Measurements from ENCODE around the gene GNB1L.

GNB1L gene

DNA sequence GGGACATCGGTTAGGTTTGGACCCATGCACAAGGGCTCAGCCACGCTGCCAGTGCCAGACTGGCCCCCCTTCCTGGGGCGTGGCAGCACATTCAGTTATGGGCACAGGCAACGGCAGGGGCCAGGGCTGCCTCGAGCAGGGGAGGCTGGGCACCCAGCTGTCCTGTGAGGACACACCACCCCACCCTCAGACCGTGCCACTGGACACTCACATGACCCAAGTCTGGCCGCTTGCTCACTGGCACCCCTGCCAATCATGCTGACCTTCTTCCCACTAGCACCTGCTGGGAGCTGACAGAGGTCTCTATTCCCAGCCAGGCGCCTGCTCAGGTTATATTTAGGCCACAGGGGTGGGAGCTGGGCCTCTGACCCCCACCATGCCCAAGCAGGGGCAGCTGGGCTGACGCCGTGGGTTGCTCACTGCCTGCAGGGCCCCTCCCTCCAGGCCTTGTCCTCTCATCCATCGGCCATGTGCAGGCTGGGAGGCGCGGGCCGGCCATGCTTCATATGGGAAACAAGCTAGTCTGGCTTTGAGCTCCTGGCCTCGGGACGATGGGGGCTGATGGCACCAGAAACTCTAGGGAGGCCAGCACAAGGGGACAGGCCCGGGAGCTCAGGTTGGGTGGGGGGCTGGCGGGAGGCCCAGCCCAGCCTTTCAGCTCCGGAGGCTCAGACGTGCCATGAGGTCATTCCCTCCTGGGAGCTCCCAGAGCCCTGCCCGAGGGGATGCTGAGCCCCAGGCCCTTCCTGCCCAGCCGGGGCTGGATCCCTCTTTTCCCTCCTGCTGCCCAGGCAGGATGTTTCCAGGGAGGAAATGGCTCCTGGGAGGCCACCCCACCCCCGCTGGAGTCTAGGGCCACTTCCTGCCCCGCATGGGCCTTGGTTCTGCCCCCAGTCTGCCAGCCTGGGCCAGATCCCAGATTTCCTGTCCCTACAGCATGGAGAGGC lies 109.2 kb downstream of the GNB1L start:
- no peak for FAIRE-seq

DNA sequence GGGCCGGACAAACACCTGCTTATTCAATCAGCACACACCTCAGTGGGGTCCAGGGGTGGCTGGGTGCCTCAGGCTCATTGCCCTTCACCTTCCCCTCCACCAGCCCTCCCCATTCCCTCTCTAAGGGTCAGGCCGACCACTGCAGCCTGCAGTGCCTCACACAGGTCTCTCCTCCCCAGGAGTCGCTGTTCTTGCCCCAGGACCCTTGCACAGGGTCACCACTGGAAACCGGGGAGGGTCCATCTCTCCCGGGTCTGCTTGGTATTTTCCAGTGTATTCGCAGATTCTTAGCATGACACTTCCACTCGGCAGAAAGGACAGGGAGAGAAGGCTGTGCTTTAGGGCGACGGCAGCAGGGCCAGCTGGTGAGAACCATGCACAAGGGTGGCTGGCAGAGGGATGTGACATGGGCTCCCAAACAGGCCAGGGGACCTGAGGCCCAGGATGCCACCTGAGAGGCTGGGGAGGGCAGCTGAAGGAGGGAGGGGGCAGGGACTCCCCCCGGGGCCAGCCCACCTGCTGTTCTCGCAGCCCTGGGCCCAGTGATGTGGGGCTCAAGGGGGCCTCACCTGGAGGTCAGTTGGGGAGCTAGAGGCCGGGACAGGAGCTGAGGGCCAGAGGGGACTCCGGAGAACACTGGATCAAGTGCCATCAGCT lies 110.2 kb downstream of the GNB1L start:
- FAIRE-seq: no peak

DNA sequence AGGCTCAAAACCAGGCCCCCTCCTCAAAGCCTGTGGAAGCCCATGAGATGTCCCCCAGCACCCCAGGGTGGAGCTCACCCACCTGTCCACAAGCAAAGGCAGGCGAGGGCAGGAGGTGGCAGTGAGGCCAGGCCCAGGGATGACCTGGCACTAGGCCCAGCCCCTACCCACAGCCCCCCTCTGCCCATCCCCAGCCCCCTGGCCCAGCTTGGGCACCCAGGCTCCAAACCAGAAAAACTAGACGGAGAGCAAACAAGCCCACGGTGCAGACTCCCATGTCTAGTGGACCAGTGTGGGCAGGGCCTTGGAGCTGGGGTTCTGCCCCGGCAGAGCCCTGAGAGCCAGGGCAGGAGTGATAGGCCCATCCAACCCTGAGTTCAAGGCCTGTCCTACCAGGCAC lies 111.0 kb downstream of the GNB1L start:
- no peak for FAIRE-seq

DNA sequence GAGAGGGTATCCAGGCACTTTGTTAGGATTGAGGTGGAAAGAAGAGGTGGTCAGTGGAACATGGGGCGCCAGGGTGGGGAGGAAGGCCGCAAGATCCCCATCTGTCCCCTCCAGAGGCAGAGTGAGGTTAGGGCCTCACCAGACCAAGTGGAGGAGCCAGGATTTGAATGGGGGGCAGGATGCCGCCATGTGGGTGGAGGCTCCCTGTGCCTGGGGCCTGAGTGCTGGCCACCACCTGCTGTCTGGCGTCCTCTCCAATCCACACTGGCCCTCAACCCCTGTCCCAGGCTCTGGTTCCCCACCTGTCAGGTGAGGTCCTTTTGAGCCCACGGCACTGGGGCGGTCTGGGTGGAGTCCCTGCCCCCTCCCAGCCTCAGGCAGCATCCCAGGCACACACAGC lies 111.6 kb downstream of the GNB1L start:
- no peak for FAIRE-seq

DNA sequence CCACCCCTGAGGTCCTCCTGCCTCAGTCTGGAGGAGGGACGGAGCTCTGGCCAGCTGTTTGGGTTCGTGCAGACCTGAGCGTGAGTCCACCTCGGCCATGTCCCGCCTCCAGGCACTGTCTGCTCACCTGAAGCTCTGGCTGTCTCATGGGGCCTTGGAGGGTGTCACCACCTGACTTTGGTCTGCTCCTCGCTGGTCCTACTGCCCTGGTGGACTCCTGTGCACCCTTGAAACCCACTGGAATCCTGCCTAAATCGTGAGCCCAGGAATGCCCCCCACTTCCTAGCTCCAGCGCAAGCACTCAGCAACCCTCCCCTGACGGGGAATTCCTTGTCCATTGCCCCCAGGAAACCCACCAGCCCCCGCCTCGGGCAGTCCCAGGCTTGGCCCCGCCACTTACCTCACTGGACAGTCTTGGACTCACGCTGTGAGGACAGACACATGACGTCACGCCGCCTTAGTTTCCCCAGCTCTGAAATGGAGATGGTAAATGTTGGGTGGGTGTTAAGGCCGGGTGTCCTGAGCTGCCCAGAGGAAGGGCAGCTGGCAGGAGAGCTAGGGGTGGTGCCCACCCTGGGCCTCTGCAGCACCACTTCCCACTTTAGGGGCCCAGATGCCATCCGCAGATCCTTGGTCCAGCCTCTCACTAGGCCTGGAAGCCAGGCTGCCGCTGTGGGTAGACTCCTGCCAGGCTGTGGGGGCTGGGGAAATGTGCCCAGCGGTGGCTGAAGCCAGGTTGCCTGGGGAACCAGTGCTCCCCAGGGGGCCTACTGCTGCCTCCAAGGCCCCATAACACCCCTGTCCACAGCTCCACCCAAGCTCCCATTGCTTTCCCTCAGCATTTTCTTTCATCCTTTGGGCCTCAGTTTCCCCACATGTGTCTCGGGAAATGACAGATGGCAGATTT lies 112.3 kb downstream of the GNB1L start:
- no peak for FAIRE-seq

DNA sequence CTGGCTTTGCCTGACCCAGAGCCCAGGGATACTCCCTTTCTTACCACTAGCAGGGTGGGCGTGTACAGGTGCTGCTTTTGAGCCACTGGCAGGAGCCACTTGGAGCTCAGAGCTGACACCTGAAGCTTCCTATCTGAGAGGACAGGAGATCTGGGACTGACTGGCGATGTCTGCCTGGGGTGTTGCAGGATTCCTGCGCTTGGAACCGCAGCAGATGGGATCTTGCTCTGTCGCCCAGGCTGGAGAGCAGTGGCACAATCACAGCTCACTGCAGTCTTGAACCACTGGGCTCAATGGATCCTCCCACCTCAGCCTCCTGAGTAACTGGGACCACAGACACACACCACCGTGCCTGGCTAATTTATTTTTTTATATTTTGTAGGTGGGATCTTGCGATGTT lies 113.6 kb downstream of the GNB1L start:
- FAIRE-seq: no peak

DNA sequence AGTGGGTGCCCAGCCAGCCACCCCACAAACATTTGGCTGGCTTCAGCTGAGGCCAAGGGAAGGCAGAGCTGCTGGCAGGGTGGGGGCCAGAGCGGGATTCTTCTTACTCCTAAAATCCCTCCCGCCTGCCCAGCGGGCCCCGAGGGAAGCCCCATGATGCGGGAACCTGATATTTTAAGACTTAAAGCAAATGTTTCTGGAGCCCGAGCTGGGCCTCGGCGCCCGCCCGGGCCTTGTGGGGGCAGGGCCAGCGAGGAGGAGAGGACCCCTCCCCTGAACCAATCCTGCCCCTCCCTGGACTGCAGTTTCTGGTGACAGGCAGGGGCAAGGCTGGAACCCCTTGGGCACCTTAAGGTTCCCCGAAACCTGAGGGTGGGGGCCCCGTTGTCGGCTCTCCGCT lies 114.1 kb downstream of the GNB1L start:
- no peak for FAIRE-seq

DNA sequence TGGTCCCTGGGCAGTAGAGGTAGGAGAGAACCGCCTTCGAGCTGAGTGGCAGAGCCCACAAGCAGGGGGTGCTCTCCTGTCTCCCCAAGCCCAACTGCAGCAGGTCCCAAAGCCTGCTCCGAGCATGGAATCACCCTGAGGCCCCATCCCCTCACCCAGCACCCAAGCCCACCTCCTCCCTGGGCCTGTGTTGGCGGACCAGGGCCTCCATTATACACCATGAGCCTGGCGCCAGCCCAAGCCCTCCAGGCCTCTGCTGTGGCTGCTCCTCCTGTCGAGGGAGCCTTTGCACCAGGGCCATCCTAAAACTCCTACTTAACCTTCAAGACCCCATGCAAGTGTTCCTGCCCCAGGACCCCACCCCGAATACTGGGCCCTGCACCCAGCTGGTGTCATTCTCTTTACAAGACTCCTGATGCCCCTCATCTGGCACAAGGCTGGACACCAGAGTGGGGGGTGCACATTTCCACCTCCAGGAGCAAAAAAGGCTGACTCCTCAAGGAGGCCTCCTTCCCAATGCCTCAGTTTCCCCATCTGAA lies 114.7 kb downstream of the GNB1L start:
- no peak for FAIRE-seq

DNA sequence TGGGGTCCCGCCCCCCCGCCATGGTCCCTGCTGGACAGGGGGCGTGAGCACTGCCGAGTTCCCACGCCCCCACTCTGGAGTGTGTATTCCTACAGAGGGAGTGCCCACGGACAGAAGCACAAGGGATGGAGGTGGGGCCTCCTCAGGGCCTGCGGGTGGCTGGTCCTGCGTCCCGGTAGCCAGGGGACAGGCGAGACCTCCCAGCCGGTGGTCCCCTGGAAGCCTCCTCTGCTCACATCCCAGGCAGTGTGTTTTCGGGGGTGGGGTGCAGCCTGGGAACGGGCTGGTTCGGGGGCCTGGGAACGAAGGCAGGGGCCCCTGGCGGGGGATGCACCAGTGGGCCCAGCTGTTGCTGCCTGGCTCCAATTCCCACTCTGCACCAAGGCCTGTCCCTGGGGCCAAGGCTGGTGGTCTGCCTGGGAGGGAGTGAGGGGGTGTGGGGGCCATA lies 115.2 kb downstream of the GNB1L start:
- no peak for FAIRE-seq

DNA sequence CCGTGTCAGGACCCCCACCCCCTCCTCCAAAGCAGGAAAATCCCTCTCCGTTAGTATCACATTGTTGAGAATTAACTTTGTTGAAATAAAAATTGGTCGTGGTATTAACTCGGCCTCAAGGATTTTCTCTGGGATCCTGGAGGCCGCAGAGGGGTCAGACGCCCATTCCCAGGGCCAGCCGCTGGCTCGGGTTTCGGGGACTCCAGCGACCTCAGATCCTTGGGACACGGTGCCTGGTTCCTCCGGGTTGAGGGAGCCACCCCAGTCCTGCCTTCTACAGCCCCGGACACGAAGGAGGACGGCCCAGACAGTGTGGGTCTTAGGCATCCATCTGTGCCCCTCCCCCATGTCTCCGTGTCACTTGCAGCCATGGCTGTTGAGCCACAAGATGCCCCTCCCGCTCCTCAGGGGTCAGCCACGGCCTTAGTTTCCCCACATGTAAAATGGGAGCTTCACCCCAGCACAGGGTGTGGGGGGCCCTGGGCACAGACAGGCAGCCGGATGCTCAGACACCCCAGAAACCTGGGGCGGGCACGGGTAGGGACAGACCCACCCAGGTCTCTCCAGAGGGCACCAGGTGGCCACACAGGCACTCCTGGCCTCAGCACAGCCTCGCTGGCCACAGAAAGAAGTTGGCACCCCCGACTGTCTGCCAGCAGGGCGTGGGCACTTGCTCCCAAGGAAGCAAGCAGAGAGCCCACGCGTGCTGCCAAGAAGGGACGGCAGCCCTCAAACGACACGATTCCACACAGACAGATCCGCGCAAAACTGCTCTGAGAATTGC lies 115.8 kb downstream of the GNB1L start:
- FAIRE-seq: no peak

DNA sequence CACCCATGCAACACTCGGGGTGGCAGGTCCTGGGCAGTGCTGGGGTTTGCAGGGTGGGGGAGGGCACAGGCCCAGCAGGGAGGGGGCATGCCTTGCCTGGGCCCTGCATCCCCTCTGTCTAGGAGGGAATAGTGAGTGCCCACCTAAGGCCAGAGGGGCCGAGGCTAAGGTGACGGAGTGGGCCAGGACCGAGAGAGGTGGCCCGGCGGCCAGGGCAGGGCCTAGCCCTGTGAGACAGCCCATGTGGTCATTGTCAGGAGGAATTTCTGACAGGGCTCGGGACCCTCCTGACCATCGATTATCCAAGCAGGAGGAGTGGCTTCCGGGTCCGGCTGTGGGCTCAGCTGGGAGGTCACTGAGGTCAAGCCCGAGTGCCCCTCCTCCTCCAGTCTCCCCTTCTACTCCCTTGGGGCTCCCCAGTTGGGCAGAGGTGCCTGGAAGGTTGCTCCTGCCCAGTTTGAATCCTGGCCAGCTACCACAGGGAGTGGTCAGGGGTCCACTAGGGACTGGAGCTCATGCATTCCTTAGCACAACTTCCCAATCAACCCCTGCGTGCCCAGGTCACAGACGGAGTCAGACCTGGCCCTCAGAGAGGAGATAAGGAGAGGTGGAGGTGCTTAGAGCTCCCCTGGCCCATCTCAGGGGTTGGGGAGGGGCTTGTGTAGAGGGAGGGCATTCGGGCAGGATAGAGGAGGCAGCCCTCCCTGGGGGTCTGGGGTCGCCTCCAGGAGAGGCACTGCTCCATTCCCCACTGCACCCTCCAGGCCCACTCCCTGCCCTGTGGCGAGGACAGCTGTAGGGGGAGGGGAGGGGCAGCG lies 116.6 kb downstream of the GNB1L start:
- no peak for FAIRE-seq

DNA sequence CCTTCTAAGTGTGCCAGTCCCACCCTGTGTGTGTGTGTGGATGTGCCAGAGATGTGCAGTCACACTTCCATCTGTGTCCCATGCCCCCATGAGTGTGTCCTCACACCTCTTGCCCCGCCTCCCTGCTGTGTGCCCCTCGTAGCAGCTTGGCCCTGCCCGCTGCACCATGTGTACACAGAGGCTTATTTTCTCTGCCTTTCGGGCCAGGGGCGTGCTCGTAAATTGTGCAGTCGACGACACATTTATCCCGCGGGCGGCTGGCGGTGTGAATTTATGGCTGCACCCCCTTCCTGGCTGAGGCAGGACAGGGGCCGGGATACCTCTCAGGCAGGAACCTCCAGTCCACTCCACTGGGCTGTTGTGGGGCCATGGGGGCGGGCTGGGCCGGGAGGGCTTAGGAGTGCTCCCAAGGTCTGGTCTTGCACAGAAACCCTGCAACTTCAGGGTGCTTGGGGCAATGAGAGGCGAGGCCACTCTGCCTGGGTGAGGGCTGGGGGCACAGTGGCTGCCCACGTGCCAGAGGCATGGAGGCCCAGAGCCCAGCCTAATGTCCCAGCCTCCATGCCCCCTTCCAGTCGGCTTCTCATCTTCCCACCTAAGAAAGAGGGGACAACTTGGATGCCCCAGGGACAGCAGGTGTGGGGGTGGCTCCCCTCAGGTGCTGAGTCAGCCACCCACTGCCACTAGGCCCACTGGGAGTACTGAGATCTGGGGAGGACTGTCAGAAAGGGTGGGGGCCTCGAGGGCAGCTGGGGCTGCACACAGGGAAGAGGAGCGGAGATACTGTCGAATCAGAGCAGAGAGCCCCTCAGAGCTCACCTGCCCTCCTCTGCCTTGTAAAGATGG lies 118.8 kb downstream of the GNB1L start:
- no peak for FAIRE-seq

DNA sequence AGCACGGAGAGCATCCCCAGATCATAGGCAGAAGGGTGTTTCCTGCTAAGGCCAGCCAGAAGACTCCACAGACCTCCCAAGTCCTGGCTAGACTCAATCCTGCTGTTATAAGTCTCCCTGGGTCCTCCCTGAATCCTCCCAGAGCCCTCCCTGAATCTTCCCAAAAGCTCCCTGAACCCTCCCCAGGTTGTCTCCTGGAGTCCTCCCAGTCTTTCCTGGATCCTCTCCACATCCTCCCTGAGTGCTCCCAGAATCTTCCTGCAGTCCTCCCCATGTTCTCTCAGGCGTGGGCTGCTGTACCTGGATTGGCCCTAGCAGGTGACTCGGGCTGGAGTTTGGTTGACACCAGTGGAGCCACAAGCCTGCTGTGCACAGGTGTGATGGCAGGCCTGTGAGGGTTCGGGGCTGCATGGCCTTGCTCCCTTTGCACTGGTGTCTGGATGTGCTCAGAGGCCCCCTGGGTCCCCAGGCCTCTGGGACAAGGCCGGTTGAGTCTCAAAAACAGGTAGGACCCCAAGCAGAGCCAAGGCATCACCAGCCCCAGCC lies 119.8 kb downstream of the GNB1L start:
- FAIRE-seq: no peak

DNA sequence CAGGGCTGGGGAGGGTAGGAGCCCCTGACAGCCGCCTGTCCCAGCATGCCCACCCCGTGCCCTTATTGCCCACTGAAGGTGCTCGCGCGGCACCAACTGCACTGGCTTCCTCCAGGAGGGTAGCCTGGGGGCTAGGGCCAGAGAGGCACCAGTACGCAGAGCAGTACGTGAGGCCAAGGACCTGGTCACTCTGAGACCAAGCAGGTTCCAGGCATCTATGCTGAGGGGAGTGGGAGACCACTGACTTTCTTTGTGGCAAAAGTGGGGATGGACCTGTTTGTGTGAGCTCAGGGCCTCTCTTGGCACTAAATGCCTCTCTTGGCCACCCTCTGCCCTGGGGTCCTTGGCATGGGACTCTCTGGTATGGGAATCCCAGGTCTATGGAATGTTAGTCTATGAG lies 120.5 kb downstream of the GNB1L start:
- FAIRE-seq: no peak

DNA sequence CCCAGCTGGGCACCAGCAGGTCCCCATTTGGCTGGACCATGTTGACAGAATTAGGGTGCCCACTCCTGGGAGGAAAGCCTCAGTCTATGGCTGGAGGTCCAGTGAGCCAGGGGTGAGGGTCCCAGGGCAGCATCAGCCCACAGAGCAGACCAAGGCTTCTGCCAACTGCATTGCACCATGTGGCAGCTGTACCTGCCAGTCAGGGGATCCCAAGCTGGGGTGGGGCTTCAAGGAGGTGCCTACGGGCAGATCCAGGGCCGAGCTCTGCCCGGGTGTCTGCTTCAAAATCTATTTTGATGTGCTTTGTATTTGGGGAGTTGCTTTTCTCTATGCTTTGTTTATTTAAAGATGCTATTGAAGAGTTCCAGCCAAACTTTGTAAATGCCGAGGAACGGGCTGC lies 120.9 kb downstream of the GNB1L start:
- no peak for FAIRE-seq

All from G401.6 (cell line).